Activated CD4-positive, CD25-positive, alpha-beta regulatory T cell treated with anti-CD3 and anti-CD28 coated beads, Interleukin-2, amount 50 U/mL, for 24 hours (primary cell): ENCODE measurements around the gene TNNT1.
"Not testable (repeated sequence)": the region's sequence is repeated elsewhere in the genome, so short reads cannot be mapped to it uniquely, and the experiment has no call there.

Experiments used
- ATAC-seq, 2 donors: fragments of 150-1000 bp; cut with Tn5 transposase; one replicate each; pipeline ENCODE4 v1.10.0; 2021; ENCODE audit warnings: mild to moderate bottlenecking in 1 of 2, moderate library complexity in 1 of 2

Gene TNNT1

DNA sequence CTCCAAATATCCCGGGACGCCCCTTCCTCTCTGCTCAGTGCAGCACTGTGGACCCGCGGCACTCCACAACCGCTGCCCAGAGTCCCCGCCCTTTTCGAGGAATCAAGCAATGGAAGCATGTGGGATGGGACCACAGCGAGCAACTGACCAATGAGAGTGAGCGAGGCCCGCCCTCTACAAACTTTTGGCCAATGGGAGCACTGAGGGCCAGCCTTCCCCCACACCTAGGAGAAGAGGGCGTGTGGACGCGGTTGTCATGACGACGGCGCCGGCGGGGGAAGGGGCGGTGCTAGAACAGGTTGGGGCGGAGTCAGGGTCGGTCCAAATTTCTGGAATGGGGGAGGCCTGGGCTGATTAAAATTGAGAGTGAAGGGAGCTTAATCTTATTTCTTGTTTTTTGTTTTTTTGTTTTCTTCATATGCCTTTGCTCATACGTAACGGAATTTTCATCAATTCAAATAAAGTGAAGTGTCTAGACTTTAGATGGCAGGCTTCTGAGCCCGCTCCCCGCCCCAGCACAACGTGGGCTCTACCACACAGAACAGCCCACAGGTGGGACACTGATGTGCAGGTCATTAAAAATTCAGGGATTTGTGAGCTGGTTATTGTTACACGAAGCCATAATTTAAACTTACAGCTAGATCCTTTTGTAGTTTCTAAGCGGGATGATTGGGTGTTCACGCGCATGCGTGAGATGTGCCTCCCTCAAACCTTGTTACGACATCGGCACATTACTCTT lies 17.7 kb upstream of the TNNT1 start, which contains the start of gene DNAAF3:
TSS of gene DNAAF3 (minus strand) at position 84 of the 739 bp plus-strand sequence. CDS start 200 bp downstream, outside the sequence.
- peak; percentile 77 to 82 for ATAC-seq

DNA sequence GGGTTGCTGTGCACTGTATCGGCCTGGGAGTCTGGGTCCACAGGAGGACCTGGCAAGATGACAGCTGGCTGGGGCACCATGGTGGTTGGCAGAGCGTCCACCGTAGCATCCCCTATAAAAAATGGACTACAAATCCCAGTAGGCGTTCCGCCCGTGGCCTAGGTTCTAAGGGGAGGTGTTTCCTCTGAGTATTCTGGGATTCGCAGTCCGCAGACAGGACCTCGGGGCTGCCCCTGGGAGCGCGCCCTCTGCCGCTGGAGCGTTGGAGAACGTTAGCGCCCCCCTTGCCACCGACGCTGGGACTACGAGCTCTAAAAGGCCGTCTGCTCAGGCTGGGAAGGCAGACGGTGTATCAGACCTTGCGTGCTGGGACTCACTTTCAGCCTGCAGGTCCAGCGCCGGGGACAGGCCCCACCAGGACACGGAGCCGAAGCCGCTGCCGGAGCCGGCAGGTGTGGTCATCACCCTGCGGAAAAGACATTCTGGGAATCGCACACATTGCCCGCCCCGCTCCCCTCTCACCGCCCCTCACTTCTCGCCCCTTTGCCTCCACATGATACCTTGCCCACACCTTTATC lies 17.0 kb upstream of the TNNT1 start:
- peak; percentile 57 to 75 for ATAC-seq

DNA sequence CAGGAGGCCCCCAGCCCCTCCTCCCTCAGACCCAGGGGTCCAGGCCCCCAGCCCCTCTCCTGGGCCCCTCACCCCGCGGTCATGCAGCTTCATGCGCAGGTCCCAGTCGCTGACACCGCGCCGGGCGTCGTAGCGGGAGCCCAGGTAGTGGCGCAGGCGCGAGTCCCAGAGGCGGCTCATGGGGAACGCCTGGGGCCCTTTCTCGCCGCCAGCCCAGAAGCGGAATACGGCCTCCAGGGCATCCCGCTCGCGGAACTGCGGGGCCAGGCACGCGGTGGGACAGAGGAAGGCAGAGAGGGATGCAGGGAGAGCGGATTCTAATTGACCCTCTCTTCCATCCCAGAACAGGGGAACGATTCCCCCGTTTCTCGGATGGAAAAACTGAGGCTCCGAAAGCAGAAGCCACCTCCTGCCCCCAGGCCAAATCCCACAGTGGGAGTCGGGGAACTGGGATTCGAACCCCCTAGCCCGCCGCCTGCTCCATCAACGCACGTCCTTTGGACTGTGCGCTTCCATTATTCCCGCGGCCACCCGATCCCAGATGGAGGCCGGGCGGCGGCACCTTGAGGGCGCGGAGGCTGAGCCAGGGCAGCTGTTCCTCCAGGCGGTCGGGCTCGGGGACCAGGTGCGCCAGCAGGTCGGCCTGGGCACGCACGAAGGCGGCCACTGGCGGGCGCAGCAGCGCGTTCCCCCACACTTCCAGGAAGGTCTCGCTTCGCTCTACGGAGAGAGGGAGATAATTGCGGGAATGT lies 12.7 kb upstream of the TNNT1 start:
- ATAC-seq = no peak

DNA sequence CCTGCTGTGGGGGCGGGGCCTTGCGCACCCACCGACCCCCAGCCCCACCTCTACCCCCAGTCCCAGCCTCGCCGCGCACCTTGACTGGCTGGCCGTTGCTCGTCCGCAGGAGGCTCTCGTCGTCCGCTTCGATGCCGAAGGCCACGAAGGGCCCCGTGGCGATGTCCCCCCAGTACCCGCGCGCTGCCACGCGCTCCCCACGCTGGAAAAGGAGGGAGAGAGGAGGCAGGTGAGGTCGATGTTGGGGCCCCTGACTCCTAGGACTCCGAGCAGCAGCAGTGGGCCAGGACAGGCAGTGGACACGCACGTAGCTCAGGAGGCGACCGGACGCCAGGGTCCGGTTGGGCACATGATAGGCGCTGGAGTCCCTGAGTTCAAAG lies 12.0 kb upstream of the TNNT1 start:
- ATAC-seq = no peak

DNA sequence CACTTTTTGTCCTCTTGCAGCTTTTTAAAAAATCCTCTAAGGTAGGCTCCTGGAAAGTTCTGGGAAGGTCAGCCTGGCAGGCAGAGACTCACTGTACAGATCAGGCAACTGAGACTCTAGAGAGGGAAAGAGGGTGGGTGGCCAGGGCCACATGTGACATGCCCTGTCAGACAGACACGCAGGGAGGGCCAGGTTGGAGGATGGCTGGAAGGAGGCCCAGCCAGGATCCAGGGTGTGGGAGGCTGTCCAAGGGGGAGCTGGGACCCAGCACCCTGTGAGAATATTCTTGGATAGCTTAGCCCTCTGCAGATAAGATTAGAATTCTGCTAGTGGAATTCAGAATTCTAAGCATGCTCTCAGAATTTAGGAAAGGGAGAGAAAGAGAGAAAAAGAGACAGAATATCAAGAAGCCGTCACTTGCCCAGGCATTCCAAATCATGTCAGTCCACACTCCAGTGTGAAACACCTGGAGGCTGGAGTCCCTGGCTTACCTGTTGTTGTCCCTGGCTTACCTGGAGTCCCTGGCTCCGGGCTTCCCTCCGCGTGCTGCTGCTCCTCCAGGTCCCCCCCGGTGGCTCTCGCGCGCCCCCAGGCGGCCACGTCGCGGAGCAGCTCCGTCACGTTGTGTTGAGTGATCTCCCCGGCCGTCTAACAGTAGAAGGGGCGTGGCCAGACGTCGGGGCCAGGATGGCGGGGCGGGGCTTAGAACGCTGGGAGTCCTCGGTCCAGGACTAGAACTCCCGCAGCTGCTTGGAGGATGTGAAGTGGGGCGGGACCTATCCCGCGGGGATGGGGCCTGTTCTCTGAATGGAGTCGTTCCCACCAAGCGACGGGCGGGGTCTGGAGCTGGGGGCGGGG lies 11.4 kb upstream of the TNNT1 start:
- ATAC-seq = peak; percentile 89 to 94

DNA sequence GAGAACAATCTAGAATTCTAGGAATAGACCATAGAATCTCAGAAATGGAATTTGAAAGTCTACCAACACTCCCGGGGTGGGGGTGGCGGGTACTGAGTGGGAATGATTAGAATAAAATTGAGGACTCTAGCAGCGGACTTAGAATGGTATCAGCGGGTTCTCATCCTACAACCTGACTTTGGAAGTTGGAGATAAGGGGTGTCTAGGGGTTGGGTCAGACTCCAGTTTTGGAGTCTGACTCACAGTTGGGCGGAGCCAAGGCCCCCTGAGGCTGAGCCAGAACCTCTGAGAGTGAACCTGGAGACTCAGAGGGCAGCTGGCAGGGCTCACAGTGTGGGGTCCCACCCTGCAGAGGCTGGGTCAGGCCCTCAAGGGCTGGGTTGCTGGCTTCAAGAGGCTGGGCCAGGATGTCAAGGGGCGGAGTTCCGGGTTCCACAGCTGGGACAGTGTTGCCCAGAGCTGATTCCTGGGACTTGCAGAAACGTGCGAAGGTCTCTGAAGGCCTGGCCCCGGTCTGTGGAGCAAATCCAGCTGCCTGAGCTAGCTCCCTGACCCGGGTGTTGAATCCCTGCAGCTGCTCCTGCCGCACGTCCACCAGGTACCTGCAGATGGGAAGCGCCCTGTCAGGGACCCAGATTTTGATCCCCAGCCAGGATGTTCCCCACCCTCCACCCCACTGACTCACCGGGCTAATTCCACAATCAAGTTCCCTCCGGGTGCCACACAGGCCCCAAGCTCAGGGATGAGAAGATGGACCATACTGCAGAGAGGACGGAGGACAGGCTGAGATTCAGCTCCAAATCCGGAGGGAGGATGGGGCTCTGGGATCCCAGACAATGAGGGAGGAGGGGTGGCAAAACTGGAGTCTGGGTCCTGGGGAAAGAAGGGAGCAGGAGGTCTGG lies 10.1 kb upstream of the TNNT1 start:
- no peak for ATAC-seq

DNA sequence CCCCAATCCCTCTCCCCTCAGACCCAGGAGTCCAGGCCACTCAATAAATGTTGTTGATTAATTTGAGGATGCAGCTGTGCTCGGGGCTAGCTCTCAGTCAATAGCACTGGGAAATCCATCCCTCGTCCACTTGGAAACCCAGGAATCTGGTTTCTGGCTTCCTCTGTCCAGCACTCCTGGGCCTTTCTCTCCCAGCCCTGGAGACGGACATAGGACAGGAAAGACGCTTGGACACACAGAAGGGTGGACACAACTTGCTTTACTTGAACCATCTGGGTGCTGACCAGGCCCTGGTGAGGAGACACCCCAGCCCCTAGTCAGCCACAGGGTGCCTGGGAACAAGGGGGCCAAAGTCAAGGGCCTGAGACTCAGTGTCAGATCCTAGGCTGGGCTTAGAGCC lies 9.4 kb upstream of the TNNT1 start:
- no peak for ATAC-seq

DNA sequence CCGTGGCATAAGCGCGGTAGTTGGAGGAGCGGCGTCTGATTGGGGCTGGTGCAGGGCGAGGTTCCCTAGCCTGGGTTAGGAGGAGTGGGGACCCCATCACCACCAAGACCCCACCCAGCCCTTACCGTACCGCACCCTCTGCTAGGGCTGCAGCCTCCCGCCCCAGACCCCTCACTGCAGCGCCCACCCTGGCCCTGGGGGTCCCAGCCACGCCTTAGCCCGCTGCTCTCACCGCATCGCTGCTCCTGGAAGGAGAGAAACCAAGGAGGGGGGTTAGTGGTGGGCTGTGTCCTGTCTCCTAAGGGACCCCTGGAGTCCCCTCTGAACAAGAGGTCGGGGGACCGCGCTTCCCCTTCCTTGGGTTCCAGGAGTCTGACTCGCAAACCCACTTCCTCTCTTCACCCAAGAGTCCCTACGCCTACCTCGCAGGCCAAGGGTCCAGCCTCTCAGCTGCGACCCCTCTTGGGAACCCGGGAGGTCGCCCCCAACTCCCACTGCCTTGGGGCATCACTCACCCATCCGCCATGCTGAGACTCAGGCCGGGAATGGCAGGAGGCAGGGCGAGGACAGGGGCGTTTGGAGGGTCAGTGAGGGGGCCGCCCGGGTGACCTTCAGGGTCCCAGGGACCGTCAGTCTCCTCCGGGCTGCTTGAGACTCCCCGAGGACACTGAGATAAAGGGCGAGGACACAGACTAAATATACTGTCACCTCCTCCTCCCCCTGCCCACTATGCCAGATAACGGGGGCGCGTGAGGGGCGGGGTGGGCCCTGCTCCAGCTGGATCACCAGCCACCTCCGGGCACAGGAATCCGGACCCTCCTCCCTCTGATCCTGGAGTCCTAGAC lies 8.3 kb upstream of the TNNT1 start, which contains the start of gene TNNI3:
TSS of gene TNNI3 (minus strand) at position 669 of the 845 bp plus-strand sequence. CDS start at position 526, 143 bp downstream.
- ATAC-seq = no peak

DNA sequence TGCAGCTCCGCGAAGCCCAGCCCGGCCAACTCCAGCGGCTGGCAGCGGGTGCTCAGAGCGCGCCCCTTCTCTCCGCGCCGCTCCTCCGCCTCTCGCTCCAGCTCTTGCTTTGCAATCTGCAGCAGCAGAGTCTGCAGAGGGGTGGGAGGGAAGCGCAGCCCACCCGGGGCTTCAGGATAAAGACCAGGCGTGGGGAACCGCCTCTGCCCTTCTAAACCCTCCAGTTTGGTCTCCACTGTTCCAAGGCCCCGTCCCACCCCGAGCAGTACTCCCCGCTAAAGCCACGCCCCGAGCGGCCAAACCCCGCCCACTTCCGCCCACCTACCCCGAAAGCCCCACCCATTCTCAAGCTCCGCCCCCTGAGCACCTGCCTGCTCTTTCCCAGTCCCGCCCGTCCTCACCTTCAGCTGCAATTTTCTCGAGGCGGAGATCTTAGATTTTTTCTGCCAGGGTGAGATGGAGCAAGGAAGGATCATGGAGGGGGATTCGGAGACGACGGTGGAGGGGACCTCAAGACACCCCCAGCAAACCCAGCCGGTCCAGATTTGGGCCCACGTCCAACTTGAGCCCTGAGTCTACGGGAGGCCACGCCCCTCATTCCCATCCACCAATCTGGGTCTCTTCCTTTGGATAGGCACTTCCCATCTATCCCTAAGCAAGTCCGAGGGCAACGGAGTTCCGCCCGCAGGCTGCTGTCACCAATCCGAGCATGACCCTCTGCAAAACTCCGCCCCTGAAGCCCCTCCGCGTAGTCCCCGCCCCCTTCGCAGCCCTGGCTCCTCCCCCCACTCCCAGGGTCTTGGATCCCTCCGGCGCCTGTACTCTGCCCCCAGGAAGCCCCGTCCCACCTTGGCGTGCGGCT lies 7.4 kb upstream of the TNNT1 start:
- no peak for ATAC-seq

DNA sequence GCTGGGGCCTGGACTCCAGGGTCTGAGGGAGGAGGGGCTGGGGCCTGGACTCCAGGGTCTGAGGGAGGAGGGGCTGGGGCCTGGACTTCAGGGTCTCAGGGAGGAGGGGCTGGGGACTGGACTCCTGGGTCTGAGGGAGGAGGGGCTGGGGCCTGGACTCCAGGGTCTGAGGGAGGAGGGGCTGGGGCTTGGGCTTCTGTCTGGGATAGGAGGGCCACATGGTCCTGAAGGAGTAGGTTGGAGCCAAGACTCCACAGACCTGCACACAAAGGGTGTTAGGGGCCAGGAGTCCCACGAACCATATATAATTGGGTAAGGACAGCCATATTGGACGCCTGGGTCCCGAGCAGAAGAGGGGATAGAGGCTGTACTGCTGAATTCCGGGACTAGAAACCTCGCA lies 6.8 kb upstream of the TNNT1 start:
- not testable (repeated sequence) for ATAC-seq

DNA sequence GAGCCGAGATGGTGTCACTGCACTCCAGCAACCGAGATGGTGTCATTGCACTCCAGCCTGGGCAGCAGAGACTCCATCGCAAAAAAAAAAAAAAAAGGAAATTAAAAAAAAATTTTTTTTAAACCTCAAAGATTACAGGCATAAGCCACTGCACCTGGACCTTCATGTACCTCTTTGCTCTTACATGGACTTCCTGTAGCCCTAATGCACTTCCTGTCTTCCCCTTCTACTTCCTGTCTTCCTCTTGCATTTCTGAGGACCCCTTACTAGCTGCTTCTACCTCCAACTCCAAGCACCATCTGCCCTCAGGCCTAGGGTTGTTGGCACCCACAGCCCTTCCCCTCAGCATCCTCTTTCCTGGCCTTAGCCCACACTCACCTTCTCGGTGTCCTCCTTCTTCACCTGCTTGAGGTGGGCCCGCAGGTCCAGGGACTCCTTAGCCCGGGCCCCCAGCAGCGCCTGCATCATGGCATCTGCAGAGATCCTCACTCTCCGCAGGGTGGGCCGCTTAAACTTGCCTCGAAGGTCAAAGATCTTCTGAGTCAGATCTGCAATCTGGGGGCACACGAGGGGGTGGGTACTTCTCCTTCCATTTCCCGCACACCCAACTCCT lies 4.8 kb upstream of the TNNT1 start:
- no peak for ATAC-seq

DNA sequence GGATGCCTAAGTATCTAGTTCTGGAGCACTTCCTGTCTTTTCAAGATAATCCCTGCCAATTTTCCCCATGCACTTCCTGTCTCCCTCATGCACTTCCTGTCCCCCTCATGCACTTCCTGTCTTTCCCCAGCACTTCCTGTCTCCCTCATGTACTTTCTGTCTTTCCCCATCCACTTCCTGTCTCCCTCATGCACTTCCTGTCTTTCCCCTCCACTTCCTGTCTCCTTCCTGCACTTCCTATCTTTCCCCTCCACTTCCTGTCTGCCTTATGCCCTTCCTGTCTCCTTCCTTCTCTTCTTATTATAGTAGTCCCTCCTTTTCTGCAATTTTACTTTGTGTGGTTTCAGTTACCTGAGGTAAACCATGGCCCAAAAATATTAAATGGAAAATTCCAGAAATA lies 3.0 kb upstream of the TNNT1 start:
- peak in 1 of 2 donors; percentile 53 for ATAC-seq

DNA sequence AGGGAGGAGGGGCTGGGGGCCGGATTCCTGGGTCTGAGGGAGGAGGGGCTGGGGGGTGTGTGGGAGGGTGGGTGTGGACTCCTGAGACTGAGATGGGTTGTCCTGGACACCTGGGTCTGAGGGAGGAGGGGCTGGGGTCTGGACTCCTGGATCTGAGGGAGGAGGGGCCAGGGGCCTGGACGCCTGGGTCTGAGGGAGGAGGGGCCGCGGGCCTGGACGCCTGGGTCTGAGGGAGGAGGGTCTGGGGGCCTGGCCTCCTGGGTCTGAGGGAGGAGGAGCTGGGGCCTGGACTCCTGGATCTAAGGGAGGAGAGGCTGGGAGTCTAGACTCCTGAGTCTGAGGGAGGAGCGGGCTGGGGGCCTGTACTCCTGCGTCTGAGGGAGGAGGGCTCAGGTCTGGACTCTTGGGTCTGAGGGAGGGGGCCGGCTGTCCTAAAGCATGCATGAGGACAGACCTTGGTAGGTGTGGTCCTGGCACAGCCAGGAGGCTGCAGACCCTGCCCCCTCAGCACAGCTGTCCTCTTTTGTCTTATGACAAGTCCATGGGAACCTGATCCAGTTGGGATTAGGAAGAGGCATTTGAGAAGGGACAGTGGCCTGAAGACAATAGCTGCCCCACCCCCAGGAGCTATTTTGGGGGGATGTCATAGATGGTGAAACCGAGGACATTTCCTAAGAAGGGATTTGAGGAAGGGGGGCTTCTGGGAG lies 1.3 kb downstream of the TNNT1 start:
- no peak for ATAC-seq

DNA sequence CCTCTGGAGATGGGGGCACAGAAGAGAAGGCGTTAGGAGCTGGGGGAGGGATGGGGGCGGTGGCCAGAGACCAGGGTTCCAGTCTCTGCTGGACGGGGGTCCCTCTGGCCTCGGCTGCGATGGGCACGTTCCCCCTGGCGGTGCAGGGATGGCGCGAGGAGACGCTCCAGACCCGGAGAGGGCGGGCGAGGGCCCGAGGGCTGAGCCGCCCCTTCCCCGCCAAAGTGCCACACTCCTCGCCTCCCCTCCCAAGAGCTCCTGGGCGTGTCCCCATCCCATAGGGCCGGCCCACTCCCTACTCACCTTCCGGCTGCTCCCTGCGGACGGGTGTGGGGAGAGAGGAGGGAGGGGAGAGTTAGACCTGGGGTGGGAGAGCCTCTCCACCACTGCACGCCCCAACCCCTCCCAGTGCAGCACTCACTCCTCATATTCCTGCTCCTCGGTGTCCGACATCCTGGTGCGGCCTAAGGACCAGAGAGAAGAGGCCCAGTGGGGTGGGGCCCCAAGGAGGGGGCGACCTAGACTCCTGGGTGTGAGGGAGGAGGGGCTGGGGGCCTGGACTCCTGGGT lies 2.2 kb downstream of the TNNT1 start:
- ATAC-seq = no peak

DNA sequence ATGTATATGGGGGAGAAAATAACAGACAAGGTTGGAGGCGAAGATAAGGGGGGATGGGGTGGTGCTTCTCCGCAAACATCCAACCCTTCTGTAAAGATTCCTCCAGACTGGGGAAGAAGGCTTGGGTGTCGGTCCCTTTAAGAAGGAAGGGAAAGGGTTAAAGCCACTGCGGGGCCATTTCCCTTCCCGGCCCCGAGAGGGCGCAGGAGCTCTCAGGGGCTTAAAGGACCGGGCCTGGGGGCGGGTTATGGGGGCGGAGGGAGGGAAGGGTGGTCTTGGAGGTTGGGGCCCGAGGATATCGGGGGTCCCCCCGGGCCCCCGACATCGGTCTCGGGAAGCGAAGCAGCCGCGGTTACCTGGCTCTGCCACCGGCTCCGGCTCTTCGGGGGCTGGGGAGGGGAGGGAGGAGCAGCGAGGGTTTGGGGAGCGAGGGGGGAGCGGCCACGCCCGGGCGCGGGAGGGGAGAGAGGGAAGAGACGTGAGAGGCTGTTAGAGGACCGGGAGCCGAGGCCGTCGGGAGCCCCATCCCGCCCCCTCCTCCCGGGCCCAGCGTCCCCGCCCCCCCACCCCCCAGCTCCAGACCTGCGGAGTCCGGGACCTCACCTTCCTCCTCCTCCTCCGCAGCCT lies 2.8 kb downstream of the TNNT1 start:
- no peak for ATAC-seq

DNA sequence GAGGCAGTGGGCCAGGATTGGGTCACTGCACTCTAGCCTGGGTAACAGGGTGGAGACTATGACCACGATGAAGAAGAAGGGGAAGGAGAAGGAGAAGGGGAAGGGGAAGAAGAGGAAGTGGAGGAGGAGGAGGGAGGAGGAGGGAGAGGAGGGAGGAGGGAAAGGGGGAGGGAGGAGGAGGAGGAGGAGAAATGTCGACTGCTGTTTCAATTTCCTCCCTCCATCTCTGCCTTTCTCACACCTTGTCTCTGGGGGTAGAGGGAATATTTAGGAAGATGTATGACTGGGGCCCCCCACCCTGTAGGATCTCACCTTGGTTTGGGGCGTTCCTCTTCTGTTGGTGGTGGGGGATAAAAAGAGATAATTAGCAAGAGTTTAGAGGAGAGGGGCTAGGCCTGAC lies 3.8 kb downstream of the TNNT1 start:
- no peak for ATAC-seq

DNA sequence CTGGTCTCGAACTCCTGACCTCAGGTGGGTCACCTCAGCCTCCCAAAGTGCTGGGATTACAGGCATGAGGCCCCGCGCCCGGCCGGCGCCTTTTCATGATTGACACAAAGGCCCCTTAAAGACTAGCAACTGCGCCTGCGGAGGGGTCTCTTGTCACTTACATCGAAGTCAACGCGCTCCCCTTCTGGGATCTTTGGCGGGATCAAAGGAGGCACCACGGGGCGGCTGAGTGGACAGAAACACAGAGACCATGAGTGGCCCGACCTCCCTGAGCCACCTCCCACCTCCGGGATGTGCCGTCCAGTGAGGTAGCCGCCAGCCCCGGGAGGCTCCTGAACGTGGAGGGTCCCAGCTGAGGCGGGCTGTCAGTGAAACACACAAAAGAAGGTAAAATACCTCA lies 7.3 kb downstream of the TNNT1 start:
- ATAC-seq = no peak

DNA sequence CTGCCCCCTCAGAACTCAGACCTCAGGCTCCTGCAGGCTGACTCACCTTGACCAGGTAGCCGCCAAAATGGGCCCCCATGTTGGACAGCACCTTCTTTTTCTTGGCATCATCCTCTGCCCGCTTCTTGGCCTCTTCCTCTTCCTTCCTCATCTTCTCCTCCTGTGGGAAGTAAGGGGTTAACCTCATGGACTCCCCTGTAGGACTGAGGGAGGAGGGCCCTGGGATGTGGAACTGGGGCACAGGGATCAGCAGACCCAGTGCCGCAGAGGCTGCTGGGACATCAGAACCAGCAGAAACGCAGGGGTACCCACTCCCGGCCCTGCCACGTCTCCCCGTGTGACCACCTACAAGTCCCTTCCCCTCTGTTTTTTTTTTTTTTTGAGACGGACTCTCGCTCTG lies 11.1 kb downstream of the TNNT1 start:
- no peak for ATAC-seq
